Adrenal gland (tissue), 12 donors: ENCODE measurements around the gene TIMM17A. TPM values are rescaled to one million over a fixed set of nuclear protein-coding genes. Genes with fewer than 3 reads are reported as not detected.

Experiments used
- DNase-seq, 7 donors: peaks; one replicate each; pipeline ENCODE4 v3.0.0-alpha.2; 2019 to 2020
- H3K27ac ChIP-seq, 5 donors: fragments of 200-600 bp; sonication (generic) in 4 of 5; 1 replicate in 3 of 5; 2 replicates in 2 of 5; pipeline versions ENCODE4 v1.5.1 to v1.8.0; 2016 to 2020; ENCODE audit warnings: mild to moderate bottlenecking in 1 of 5
- H3K27me3 ChIP-seq: fragments of 200-600 bp; 2 replicates; pipeline ENCODE4 v1.8.0; 2021
- H3K36me3 ChIP-seq, 2 donors: fragments of 200-600 bp; replicated peaks in 1 of 2; 1 replicate in 1 of 2; 2 replicates in 1 of 2; pipeline versions ENCODE4 v1.5.1 to v1.8.0; 2018 to 2022
- H3K4me1 ChIP-seq, 2 donors: fragments of 200-600 bp; replicated peaks in 1 of 2; 1 replicate in 1 of 2; 2 replicates in 1 of 2; pipeline versions ENCODE4 v1.5.1 to v1.8.0; 2018 to 2021
- H3K4me3 ChIP-seq, 4 donors: fragments of 200-600 bp; sonication (generic) in 3 of 4; one replicate each; pipeline ENCODE4 v1.5.1; 2016 to 2018
- H3K9me3 ChIP-seq, 3 donors: fragments of 200-600 bp; sonication (generic) in 1 of 3; replicated peaks in 1 of 3; 1 replicate in 2 of 3; 2 replicates in 1 of 3; pipeline versions ENCODE4 v1.5.1 to v1.8.0; 2016 to 2021
- POLR2A ChIP-seq, 2 donors: fragments of 450-650 bp; IDR thresholded peaks; one replicate each; pipeline ENCODE4 v1.6.1; 2017; ENCODE audit warnings: antibody characterized with exemption in 2 of 2, mild to moderate bottlenecking in 2 of 2, moderate library complexity in 1 of 2
- WGBS, 4 donors: extraction: QIAGEN DNeasy Blood & Tissue Kit in 2 of 4; methylation state at CpG; one replicate each; pipeline versions ENCODE4 v1.1.5 to v1.1.7; 2013 to 2017; 5-methylcytosine and 5-hydroxymethylcytosine counted together
- intact Hi-C, 2 donors: fragments of 100-400 bp; cut with DNase I; formaldehyde crosslinking; loops; one replicate each; pipeline versions ENCODE4 v1.14.1 to v1.15.0; 2022 to 2023
- polyA plus RNA-seq, 3 donors: library from polyadenylated mRNA; stranded (reverse); fragments of 200-250 nt in 2 of 3; fragments of 350-450 nt in 1 of 3; fragmentation: Illumina TruSeq in 1 of 3; extraction: RNeasy Lipid Tissue Mini Kit (QIAGEN cat#74804) in 1 of 3; gene quantifications; one replicate each; pipeline ENCODE4 v1.2.3, GENCODE V29; 2013 to 2014
- total RNA-seq, 9 donors: library from RNA; depleted of rRNA in 4 of 9; stranded (reverse); fragments of >200 nt in 4 of 9; fragments of 120-200 nt in 1 of 9; fragmentation: NEBNext Ultra II Directional in 1 of 9; extraction: Animal tissue kit (Norgen Biotek cat#: 25700) in 1 of 9; gene quantifications; one replicate each; pipeline versions ENCODE4 v1.1.0 to v1.2.4, GENCODE V29; 2013 to 2023
- TF ChIP-seq, protein P1 (sequence below), 6 experiments: fragments of 450-650 bp in 4 of 6; fragments of 200-600 bp in 2 of 6; sonication (generic) in 1 of 6; IDR thresholded peaks; 1 replicate in 5 of 6; 2 replicates in 1 of 6; pipeline versions ENCODE4 v1.5.1 to v1.8.0; 2016 to 2021; ENCODE audit warnings: antibody characterized with exemption in 6 of 6, mild to moderate bottlenecking in 2 of 6, moderate library complexity in 1 of 6
- donor health status: healthy with polysubstance abuse.
- donor health status: Bipolar disorder and iron deficiency.
- donor health status: DM: yes; HTN: yes; CAD: no.
- donor health status: DM: no; HTN: no; CAD: no.
- donor health status: DM: no; HTN: no; CAD: no.
- donor health status: DM: yes; HTN: yes; CAD: no.

TIMM17A gene
- total and polyA plus RNA-seq, 12 donors: 26.3 to 178 (median 47.6) TPM

GRCh38 chr1:201999625-202000238 is 44.4 kb downstream of the TIMM17A start:
- Histone ChIP-seq H3K9me3 (no peaks in the 10 kb centered on the region), H3K4me1 (no peaks in the 10 kb centered on the region), H3K27ac (no peak overlapping the region), H3K4me3 (no peak overlapping the region), H3K36me3 (peaks cover 0 to 81% of the 10 kb centered on the region in 2 donors), H3K27me3 (no peaks in the 10 kb centered on the region)
- no peak for TF ChIP-seq POLR2A (IDR thresholded peaks at IDR 0.05)
- TF ChIP-seq, protein P1, sequence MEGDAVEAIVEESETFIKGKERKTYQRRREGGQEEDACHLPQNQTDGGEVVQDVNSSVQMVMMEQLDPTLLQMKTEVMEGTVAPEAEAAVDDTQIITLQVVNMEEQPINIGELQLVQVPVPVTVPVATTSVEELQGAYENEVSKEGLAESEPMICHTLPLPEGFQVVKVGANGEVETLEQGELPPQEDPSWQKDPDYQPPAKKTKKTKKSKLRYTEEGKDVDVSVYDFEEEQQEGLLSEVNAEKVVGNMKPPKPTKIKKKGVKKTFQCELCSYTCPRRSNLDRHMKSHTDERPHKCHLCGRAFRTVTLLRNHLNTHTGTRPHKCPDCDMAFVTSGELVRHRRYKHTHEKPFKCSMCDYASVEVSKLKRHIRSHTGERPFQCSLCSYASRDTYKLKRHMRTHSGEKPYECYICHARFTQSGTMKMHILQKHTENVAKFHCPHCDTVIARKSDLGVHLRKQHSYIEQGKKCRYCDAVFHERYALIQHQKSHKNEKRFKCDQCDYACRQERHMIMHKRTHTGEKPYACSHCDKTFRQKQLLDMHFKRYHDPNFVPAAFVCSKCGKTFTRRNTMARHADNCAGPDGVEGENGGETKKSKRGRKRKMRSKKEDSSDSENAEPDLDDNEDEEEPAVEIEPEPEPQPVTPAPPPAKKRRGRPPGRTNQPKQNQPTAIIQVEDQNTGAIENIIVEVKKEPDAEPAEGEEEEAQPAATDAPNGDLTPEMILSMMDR (IDR thresholded peaks at IDR 0.05): peak; percentile 43 to 66 (median 61)
- intact Hi-C loops: no loop called here
- WGBS, 4 donors: 67 to 70% (median 70%) methylated on average over 16 of the region's 16 CpGs
- DNase-seq: peak in 4 of 7 donors; percentile 27 to 68 (median 38)

- WGBS, 4 donors: 76 to 90% (median 84%) methylated on average over 9 of the region's 9 CpGs
- H3K27ac ChIP-seq: no peak overlapping the region
- H3K36me3 ChIP-seq: peaks cover 0 to 81% of the 10 kb centered on the region in 2 donors
- no peaks in the 10 kb centered on the region for H3K27me3 ChIP-seq
- H3K4me3 ChIP-seq: no peak overlapping the region
- no peak for DNase-seq
- H3K9me3 ChIP-seq: no peaks in the 10 kb centered on the region
- intact Hi-C loops: no loop called here
- TF ChIP-seq POLR2A (IDR thresholded peaks at IDR 0.05): no peak
- TF ChIP-seq, protein P1 (IDR thresholded peaks at IDR 0.05): no peak
- H3K4me1 ChIP-seq: no peaks in the 10 kb centered on the region
Observed at GRCh38 chr1:202002507-202002906, 47.2 kb downstream of the TIMM17A start.

DNA sequence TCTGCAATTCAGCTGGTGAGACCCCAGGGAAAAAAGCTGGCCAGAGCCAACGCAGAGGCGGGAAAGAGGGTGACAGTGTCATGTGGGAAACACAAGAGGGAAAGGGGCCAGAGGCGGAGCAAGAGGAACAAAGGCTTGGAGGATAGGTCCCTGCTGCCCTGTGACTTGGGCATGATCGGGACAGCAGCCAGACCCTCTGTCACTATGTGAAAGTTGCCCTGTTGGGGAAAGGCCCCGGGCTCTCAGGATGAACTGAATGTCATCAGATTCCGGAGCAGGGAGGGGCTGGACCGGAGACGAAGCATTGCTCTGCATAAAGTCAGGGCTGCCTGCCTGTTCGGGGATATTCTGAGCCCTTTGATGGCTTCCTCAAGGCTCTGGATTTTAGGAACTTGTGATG is 49.4 kb downstream of the TIMM17A start:
- Histone ChIP-seq H3K36me3 (peaks cover 0 to 66% of the 10 kb centered on the region in 2 donors), H3K9me3 (no peaks in the 10 kb centered on the region), H3K27ac (no peak overlapping the region), H3K4me1 (no peaks in the 10 kb centered on the region), H3K4me3 (no peak overlapping the region), H3K27me3 (no peaks in the 10 kb centered on the region)
- intact Hi-C loops: loop anchor here in 1 of 2 donors (5.0 kb wide), 1 partner anchor 113 kb away; no protein-coding TSS in a partner anchor
- DNase-seq: no peak
- WGBS, 4 donors: 83 to 94% (median 88%) methylated on average over 9 of the region's 9 CpGs
- TF ChIP-seq, protein P1 (IDR thresholded peaks at IDR 0.05): no peak
- TF ChIP-seq POLR2A (IDR thresholded peaks at IDR 0.05): no peak

- intact Hi-C loops: loop anchor here in 1 of 2 donors (5.0 kb wide), 1 partner anchor 111 kb away; no protein-coding TSS in a partner anchor
- peak in 1 of 7 donors; percentile 18 for DNase-seq
- TF ChIP-seq POLR2A (IDR thresholded peaks at IDR 0.05): no peak
- TF ChIP-seq, protein P1 (IDR thresholded peaks at IDR 0.05): peak; percentile 22 to 58 (median 48)
- Histone ChIP-seq H3K4me1 (no peaks in the 10 kb centered on the region), H3K4me3 (no peak overlapping the region), H3K27me3 (no peaks in the 10 kb centered on the region), H3K9me3 (no peaks in the 10 kb centered on the region), H3K27ac (no peak overlapping the region), H3K36me3 (peaks cover 0 to 54% of the 10 kb centered on the region in 2 donors)
- 72 to 84% (median 75%) methylated on average over 2 of the region's 2 CpGs for WGBS, 4 donors
Observed at GRCh38 chr1:202005958-202006357, 50.7 kb downstream of the TIMM17A start.
